Stimulated activated CD8-positive, alpha-beta memory T cell treated with anti-CD3 and anti-CD28 coated beads, Interleukin-2, amount 100 ng/mL, for 1 hour (primary cell): ENCODE results near the gene ZNF132.
"Not testable (repeated sequence)": the region's sequence is repeated elsewhere in the genome, so short reads cannot be mapped to it uniquely, and the experiment has no call there.

Experiments used
- DNase-seq, 2 donors: peaks; one replicate each; pipeline ENCODE4 v3.0.0-alpha.2; 2020; ENCODE audit warnings: low read depth in 2 of 2

ZNF132 gene

DNA sequence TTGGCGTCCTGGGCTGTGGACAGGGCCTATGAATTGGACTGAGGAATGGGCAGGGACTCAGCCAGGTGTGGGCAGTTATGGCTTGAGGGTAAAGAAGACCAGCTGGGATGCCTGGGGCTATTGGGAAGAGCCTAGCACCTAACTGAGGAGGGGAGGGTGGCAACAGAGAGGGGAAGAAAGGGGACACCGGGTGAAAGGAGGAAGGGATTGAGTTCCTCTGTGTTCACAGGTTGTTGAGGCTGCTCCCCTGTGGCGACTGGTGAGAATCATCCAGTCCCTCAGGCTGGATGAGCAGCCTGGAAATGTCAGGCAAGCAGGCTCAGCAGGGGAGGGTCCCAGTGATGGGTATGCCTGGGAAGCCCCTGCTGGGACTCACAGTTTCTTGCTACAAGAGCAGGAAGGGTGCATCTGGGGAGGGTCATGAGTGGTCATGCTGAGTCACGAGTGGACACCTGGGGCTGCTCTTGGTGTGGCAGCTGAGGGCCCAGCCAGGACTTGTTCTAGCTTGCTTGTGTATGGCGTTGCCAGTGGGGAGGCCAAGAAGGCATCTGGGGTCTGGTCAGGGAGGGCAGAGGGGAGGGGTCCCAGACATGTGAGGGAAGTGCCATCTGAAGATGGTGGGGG, 28.4 kb upstream of the ZNF132 start:
- no peak for DNase-seq

DNA sequence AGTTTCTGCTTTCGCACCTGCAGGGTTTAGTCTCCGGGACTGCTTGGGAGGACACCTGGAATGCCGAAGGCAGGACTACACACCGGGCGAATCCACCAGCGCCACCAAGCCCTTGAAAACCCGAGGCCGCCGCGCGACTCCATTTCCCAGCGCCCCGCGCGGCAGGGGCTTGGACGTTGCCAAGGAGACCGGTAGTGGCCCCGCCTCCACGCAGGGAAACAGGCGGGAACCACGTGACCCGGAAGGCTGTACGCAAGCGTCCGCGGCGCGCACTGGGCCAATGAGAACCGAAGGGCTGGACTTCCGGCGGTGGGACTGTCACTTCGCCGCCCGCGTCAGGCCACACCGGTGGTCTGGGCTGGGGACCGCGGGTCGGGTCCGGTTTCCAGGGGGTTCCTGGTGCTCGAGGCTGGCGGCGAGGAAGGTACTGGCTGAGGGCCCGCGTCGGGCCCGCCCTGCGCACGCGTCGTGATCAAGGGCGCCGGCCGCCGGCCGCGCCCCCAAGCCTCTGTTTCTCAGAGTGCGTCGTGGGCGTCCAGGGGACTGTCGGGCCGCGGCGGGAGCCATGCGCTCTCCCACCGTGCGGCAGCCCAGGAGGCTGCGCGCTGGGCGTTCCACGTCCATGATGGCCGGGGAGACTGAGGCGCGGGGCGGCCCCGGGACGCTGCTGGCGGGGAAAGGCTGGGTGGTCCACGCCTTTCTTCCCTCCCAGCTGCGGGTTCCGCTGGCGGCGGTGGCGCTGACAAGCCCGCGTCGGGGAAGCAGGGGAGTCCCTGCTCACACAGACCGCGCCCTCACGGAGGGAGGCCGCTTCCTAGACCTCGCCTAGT, 27.0 kb upstream of the ZNF132 start, which contains the start of gene ZNF324:
Gene ZNF324, plus strand, starts transcription at position 321 of the 830 bp plus-strand sequence. CDS start 2,106 bp downstream, outside the sequence.
- DNase-seq = peak; percentile 97 to 98

DNA sequence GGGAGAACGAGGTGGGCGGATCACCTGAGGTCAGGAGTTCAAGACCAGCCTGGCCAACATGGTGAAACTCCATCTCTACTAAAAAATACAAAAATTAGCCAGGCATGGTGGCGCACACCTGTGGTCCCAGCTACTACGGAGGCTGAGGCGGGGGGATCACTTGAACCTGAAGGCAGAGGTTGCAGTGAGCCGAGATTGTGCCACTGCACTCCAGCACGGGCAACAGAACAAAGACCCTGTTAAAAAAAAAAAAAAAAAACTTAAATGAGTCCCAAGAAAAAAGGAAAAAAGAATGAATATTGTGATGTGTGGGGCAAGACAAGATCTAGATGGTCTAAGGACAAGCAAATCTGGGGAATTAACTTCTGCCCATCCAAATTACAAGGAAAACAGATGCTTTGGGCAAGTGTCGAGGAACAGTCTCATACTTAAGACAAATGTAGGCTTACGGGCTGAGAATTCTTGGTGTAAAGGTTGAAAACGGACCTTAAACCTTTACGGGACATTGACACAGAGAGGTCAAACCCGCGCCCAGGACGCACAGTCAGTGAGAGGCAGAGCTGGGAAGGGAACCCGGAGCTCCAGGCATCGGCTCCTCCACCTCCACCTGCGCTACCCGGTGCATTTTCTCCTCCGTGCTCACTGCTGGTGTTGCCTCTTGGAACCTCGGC, 26.3 kb upstream of the ZNF132 start:
- no peak for DNase-seq

DNA sequence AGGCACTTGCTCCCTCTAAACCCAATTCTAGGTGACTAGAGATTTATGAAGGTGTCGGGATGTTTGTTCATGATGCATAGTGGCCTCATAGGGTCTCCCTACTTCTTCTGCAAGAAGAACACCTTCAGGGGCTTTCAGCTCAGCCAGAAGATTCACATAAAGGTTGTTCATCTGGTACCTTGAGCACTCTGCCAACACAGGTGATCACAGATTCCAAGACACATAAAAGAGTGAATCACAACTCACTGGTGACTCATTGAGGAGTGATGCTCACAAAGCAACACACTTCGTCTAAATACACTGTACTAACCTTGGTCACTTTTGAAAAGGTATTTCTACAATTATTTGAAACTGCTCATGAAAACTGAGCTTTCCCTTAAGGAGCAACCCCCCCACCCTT, 20.1 kb upstream of the ZNF132 start:
- no peak for DNase-seq

DNA sequence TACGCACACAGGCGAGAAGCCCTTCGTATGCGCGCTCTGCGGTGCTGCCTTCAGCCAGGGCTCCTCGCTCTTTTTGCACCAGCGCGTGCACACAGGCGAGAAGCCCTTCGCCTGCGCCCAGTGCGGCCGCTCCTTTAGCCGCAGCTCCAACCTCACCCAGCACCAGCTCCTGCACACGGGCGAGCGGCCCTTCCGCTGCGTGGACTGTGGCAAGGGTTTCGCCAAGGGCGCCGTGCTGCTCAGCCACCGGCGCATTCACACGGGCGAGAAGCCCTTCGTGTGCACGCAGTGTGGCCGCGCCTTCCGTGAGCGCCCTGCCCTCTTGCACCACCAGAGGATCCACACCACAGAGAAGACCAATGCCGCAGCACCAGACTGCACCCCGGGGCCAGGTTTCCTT, 16.2 kb upstream of the ZNF132 start:
- DNase-seq = no peak

DNA sequence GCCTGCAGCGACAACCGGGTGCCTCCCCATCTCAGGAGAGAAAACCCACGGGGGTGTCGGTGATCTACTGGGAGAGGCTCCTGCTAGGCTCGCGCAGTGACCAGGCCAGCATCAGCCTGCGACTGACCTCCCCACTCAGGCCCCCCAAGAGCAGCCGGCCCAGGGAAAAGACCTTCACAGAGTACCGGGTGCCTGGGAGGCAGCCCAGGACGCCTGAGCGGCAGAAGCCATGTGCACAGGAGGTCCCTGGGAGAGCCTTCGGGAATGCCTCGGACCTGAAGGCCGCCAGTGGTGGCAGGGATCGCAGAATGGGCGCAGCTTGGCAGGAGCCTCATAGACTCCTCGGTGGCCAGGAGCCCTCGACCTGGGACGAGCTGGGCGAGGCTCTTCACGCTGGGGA, 15.4 kb upstream of the ZNF132 start:
- no peak for DNase-seq

DNA sequence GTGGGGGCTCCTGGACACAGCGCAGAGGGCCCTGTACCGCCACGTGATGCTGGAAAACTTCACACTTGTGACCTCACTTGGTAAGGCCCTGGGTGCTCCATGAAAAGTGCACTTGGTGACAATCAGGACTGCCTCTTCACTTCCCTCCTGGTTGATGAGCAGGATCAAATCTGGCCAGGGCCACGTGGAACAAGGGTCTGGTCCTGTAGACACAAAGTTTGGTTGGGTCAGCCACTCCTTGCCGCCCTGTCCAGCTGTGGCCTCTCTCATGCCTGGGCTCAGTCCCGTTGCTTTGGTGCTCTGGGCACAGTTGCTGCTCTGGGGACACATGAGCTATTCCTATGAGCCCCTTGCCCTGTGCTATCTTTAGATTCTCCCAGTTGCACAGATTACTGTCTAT, 13.8 kb upstream of the ZNF132 start:
- DNase-seq = no peak

DNA sequence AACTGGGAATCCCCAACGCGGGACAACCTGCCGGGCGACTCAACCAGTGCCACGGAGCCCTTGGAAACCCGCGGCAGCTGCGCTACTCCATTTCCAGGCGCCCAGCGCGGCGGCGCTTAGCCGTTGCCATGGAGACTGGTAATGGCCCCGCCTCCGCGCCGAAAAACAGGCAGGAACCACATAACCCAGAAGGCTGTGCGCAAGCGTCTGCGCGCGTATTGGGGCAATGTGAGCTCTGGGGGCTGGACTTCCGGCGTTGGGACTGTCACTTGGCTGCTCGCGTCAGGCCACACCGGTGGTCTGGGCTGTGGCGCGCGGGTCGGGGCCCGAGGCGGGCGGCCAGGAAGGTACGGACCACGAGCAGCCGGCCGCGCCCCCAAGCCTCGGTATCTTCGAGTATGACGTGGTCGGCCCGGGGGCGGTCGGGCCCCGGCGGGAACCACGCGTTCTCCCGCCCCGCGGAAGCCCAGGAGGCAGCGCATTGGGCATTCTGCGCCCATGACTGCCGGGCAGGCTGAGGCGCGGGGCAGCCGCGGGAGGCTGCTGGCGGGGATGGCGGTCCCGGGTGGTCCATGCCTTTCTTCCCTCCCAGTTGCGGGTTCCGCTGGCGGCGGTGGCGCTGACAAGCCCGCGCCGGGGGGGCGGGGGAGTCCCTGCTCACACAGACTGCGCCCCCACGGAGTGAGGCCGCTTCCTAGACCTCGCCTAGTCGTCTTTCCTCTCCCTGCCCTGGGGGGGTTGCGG, 11.6 kb upstream of the ZNF132 start, which contains the start of gene ZNF324B:
Gene ZNF324B, plus strand, starts transcription at position 265 of the 744 bp plus-strand sequence. CDS start 2,080 bp downstream, outside the sequence.
- DNase-seq = peak; percentile 93

DNA sequence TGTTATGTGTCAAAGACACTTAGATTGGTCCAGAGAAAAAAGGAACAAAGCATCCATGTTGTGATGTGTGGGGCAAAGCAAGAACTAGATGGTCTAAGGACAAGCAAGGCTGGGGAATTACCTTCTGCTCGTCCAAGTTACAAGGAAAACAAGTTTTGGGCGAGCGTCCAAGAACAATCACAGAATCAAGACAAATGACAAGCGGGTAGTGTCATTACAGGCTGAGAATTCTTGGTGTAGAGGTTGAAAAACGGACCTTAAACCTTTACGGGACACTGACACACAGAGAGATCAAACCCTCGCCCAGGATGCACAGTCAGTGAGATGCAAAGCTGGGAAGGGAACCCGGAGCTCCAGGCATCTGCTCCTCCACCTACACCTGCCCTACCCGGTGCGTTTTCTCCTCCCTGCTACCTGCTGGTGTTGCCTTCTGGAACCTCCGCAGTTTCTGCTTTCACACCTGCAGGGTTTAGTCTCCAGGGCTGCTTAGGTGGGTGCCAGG, 11.0 kb upstream of the ZNF132 start:
- no peak for DNase-seq

DNA sequence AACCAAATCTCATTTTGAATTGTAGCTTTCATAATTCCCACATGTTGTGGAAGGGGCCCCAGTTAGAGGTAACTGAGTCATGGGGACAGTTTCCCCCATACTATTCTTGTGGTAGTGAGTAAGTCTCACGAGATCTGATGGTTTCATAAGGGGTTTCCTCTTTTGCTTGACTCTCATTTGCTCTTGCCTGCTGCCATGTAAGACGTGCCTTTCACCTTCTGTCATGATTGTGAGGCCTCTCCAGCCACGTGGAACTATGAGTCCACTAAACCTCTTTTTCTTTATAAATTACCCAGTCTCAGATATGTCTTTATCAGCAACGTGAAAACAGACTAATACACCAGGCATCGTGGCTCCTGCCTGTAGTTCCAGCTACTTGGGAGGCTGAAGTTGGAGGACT, 10.0 kb upstream of the ZNF132 start:
- not testable (repeated sequence) for DNase-seq

DNA sequence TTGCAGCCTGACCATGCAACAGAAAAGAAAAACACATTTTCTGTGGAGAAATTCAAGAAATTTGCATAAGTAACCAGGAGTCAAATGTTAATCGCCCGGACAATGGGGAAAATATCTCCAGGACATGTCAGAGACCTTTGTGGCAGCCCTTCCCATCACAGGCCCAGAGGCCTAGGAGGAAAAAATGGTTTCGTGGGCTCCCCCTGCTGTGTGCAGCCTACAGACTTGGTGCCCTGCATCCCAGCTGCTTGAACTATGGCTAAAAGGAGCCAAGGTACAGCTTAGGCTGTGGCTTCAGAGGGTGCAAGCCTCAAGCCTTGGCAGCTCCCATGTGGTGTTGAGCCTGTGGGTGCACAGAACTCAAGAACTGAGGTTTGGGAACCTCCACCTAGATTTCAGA, 8.9 kb upstream of the ZNF132 start:
- not testable (repeated sequence) for DNase-seq

DNA sequence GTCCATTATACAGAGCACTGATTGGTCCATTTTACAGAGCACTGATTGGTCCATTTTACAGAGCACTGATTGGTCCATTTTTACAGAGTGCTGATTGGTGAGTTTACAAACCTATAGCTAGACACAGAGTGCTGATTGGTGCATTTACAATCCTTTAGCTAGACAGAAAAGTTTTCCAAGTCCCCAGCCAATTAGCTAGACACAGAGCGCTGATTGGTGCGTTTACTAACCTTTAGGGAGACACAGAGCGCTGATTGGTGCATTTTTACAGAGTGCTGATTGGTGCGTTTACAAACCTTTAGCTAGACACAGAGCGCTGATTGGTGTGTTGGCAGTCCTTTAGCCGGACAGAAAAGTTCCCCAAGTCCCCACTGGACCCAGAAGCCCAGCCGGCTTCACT, 3.0 kb upstream of the ZNF132 start:
- DNase-seq = not testable (repeated sequence)

DNA sequence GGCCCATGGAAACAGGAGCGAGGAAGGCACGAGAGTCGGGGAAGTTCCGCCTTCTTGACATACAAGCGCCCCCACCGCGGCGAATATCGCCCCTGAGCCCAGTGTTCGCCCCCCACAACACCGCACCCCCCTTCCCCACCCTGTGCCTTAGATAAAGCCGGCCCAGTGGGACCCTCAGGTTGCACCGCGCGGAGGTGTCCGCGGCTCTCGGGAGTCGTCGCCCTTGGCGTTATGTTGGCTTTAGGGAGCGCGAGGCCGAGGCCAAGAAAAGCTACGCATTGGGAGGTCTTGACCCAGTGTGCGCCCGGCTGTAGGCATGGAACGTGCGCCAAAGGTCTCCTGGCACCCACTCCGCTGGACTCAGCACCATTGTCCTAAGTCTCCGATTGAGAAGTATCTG, 603 bp upstream of the ZNF132 start:
- DNase-seq = no peak

DNA sequence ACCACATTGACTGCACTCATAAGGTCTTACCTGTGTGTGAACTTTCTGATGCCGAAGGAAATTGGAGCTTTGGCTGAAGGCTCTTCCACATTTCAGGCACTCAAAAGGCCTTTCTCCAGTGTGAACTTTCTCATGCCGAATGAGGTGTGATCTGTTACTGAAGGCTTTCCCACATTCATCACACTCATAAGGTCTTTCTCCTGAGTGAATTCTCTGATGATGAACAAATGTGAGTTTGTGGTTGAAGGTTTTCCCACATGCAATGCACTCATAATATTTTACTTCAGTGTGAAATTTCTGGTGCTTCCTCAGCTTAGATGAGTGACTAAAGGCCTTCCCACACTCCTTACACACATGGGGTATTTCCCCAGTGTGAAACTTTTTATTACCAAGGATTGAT, 5.7 kb downstream of the ZNF132 start:
- no peak for DNase-seq

DNA sequence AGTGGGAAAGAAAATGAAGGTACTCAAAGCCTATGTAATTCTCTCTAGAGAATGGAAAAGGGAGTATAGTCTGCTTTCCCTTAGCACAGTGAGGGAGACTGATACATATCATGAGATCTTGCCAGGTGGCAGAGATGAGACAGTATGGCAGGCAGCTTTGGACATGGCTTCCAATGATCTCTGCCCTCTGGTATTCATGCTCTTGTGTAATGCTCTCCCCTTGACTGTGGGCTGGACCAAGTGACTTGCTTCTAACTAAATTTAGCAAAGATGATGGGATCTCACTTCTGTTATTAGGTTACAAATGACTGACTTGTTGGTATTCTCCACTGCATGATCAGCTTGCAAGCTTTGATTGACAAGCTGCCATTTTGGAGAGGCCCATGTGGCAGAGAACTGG, 10.2 kb downstream of the ZNF132 start:
- no peak for DNase-seq

DNA sequence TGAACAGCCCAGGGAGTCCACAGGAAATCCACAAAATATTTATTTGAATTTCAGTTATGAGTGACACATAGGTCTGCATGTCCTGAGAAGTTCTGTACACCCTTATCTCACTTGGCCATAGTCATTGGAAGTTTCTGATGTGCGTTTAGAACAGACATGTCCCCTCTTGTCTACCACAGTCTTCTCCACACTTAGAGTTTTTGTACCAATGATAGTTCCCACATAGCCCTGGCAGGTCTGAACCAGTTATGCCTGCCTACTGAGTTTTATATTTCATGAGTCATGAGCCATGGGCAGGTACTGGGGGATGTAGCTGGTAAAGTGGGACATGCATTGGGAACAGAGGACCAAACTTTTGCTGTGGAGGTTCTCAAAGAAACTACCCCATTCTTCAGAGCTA, 11.3 kb downstream of the ZNF132 start:
- no peak for DNase-seq

DNA sequence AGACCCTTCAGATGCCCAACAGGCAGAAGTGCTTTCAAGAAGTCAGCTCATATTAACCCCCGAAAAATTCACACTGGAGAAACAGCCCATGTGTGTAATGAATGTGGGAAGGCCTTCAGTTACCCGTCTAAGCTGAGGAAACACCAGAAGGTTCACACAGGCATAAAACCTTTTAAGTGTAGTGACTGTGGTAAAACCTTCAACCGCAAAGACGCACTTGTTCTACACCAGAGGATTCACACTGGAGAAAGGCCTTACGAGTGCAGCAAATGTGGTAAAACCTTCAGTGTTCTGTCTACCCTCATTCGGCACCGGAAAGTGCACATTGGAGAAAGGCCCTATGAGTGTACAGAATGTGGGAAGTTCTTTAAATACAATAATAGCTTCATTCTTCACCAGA, 22.9 kb downstream of the ZNF132 start:
- DNase-seq = no peak

DNA sequence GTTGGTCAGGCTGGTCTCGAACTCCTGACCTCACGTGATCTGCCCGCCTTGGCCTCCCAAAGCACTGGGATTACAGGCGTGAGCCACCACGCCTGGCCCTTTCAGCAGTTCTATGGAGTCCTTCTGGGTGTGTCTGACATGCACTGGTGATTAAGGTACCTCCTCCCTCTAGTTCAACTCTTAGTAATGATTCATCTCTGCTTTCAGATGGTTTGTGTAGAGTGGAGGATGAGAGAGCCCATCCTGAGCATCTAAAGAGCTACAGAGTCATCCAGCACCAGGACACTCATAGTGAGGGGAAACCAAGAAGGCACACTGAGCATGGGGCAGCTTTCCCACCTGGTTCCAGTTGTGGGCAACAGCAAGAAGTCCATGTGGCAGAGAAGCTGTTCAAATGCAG, 23.3 kb downstream of the ZNF132 start:
- DNase-seq = no peak

DNA sequence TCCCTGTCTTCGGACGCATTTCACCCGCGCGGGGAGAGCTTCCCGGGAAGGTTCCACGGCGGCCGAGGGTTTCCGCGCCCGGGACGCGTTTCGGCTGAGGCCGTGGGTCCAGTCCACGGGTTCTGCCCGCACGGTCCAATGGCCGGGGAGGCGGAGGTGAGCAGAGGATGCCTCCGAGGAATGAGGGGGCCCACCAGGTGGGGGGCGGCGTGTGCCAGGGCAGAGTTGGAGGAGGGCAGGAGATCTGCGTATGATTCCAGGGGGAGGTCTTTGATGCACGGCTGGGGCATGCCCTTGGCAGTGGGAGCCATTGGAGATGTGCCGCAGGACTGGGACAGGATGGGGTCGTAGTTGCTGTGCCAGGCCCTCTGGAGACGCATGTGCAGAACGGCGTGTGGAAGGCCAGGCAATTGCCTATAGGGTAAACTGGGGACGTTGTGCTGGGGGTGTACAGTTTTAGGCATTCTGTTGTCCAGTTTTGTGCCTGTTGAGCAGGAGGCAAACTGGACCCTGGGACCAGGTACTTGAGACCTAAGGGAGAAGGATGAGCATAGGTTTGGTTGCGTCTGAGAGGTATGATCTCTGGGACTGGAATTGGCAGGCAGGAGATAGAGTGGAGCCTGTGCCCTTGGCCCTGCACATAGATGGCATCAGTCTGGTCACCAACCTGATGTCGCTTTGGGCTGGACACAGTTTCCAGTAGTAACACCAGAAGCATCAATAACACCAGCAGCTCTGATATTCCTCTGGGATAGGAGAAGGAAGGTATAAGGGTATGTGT, 30.8 kb downstream of the ZNF132 start:
- DNase-seq = no peak

DNA sequence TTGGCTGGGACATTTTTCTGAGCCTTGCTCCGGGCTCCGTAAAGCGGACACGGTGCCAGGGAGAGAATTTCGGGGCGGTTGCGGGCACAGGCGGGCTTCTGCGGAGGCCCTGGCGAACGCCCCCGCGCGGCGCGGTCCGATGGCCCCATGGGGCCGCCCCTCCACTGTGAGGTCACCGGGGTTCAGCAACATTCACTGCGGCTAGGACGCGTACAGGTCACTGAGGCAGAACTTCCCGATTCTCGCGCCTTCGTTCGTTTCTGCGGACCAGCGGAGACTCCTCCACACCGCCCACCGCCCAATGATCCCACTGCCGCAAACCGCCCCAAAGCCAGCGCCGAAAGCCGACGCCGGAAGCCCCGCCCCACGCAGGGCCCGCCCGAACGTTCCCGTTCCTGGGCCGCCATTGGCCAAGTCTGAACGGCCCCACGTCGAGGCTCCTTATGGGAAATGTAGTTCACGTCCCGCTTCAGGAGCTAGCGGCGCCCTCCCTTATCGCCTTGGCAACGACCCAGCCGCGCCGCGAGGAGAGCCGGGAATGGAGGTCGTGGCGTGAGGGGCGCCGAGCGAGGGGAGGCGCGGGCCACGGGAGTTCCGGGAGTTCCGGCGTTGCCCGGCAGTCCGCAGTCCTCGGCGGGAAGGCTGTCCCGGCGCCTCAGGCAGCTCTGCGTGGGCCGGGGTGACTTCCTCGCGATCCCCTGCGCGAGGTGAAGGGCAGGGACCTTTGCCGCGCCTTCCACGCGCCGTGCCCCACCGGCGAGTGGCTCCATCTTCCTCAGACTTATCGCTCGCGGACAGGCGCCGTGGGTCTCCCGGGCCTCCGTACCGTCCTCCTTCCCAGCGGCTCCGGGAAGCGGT, 31.6 kb downstream of the ZNF132 start, which contains the start of gene ZNF584:
Gene ZNF584, plus strand, starts transcription at position 498 of the 858 bp plus-strand sequence. CDS start 499 bp downstream, outside the sequence.
- DNase-seq = peak; percentile 89 to 90
